Aorta (tissue), 5 donors: ENCODE measurements around the gene KIF18A. TPM values are rescaled to one million over a fixed set of nuclear protein-coding genes. Genes with fewer than 3 reads are reported as not detected.

ENCODE experiments used
- ATAC-seq: fragments of 200-7000 bp; cut with Tn5 transposase; one replicate; pipeline ENCODE4 v1.9.1; 2022; ENCODE audit warnings: moderate library complexity; ENCODE audit not compliant: low FRiP score
- DNase-seq, 2 donors: peaks; one replicate each; pipeline ENCODE4 v3.0.0-alpha.2; 2020
- H3K27ac ChIP-seq, 2 donors: one replicate each; pipeline ENCODE4 v1.5.1; 2013; ENCODE audit warnings: low read length in 2 of 2, mild to moderate bottlenecking in 2 of 2, moderate library complexity in 2 of 2, control low read depth in 1 of 2, inconsistent platforms in 1 of 2, low read depth in 1 of 2
- H3K27me3 ChIP-seq, 2 donors: one replicate each; pipeline ENCODE4 v1.6.1; 2013; ENCODE audit warnings: control low read depth in 1 of 2, low read length in 1 of 2, mild to moderate bottlenecking in 1 of 2, moderate library complexity in 1 of 2; ENCODE audit not compliant: insufficient read depth in 2 of 2, control insufficient read depth in 1 of 2
- H3K36me3 ChIP-seq, 2 donors: one replicate each; pipeline ENCODE4 v1.6.1; 2013; ENCODE audit warnings: control low read depth in 1 of 2, low read length in 1 of 2, mild to moderate bottlenecking in 1 of 2; ENCODE audit not compliant: insufficient read depth in 2 of 2, control insufficient read depth in 1 of 2
- H3K4me1 ChIP-seq, 2 donors: one replicate each; pipeline ENCODE4 v1.6.1; 2013; ENCODE audit warnings: low read length in 2 of 2, control low read depth in 1 of 2, mild to moderate bottlenecking in 1 of 2, moderate library complexity in 1 of 2; ENCODE audit not compliant: insufficient read depth in 2 of 2, control insufficient read depth in 1 of 2
- H3K4me3 ChIP-seq, 2 donors: one replicate each; pipeline ENCODE4 v1.5.1; 2013; ENCODE audit warnings: low read length in 2 of 2, control low read depth in 1 of 2, mild to moderate bottlenecking in 1 of 2
- H3K9me3 ChIP-seq: one replicate; pipeline ENCODE4 v1.6.1; 2013; ENCODE audit warnings: mild to moderate bottlenecking, low read length; ENCODE audit not compliant: control insufficient read depth
- WGBS, 2 donors: extraction: QIAGEN DNeasy Blood & Tissue Kit; methylation state at CpG; one replicate each; pipeline ENCODE4 v1.1.7; 2013; 5-methylcytosine and 5-hydroxymethylcytosine counted together
- intact Hi-C, 2 donors: fragments of 100-400 bp; cut with DNase I; formaldehyde crosslinking; loops; one replicate each; pipeline versions ENCODE4 v1.14.2 to v1.15.0; 2022
- polyA plus RNA-seq, 2 donors: library from polyadenylated mRNA; stranded (reverse); fragments of 200-250 nt; gene quantifications; one replicate each; pipeline ENCODE4 v1.2.3, GENCODE V29; 2013
- total RNA-seq, 2 donors: library from RNA; stranded (reverse); fragmentation: NEBNext Ultra II Directional; extraction: Animal tissue kit (Norgen Biotek cat#: 25700); gene quantifications; one replicate each; pipeline ENCODE4 v1.2.1, GENCODE V29; 2021
- donor health status: healthy with polysubstance abuse.
- donor health status: Bipolar disorder and iron deficiency.
- donor health status: DM: no; HTN: no; CAD: no.
- donor health status: DM: no; HTN: no; CAD: no.
- donor health status: DM: yes; HTN: yes; CAD: no.

Gene KIF18A
- total and polyA plus RNA-seq, 4 donors = 0.05 to 1.0 (median 0.74) TPM

DNA sequence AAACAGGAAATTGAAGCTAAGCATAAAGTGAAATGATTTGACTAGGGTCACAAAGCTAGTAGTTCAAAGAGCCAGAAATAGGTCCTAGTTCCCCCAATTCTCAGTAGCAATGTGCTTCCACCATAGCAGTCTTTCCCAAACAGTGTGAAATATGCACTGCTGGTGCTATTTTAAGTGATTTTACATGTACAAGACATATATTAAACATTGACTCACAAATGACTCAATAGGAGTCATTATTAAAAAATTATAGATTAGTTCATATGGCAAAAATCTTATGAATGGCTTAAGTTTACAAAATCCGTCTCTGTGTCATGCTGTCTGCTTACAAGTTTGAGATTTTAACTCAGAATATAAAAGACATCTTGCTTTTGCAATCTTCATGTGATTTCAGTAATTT, 21.4 kb downstream of the KIF18A start:
- Histone ChIP-seq H3K4me1 (no peaks in the 10 kb centered on the region), H3K4me3 (no peak overlapping the region), H3K36me3 (no peaks in the 10 kb centered on the region), H3K9me3 (no peaks in the 10 kb centered on the region), H3K27me3 (no peaks in the 10 kb centered on the region), H3K27ac (no peak overlapping the region)
- DNase-seq = no peak
- intact Hi-C loops = no loop called here
- 63 to 67% methylated on average over 1 of the region's 1 CpG for WGBS, 2 donors
- no peak for ATAC-seq

- Histone ChIP-seq H3K4me1 (no peaks in the 10 kb centered on the region), H3K27ac (no peak overlapping the region), H3K4me3 (no peak overlapping the region), H3K9me3 (no peaks in the 10 kb centered on the region), H3K36me3 (no peaks in the 10 kb centered on the region), H3K27me3 (no peaks in the 10 kb centered on the region)
- DNase-seq (no peak), ATAC-seq (no peak)
- WGBS, 2 donors = 100% methylated on average over 1 of the region's 1 CpG
- intact Hi-C loops = no loop called here
Observed at GRCh38 chr11:28083118-28083517, 24.8 kb downstream of the KIF18A start.

- 85 to 94% methylated on average over 3 of the region's 3 CpGs for WGBS, 2 donors
- intact Hi-C loops = no loop called here
- no peaks in the 10 kb centered on the region for H3K36me3 ChIP-seq
- H3K27me3 ChIP-seq = no peaks in the 10 kb centered on the region
- DNase-seq (no peak), ATAC-seq (no peak)
- no peak overlapping the region for H3K4me3 ChIP-seq
- H3K4me1 ChIP-seq = no peaks in the 10 kb centered on the region
- H3K27ac ChIP-seq = no peak overlapping the region
- no peaks in the 10 kb centered on the region for H3K9me3 ChIP-seq
Observed at GRCh38 chr11:28077521-28077920, 30.4 kb downstream of the KIF18A start.

DNA sequence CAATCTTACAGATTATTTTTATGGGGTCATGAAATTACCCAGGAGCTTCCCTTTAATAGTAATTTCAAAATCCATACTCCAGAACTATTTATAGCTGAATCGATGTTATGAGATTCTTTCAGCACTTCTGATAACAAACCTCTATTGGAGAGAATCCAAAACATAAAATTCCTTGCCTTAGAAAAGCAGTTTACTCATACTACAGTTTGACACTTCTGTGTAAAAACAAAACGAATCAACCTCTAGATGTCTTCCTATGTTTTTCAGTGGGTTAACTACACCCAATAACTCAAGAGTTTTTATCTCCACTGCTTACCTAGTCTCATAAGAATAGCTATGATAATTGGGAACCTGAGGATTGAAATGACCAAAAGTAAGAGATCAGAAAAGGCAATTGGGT, 35.6 kb downstream of the KIF18A start:
- no peaks in the 10 kb centered on the region for H3K27me3 ChIP-seq
- WGBS, 2 donors = 10 to 12% methylated on average over 2 of the region's 2 CpGs
- H3K36me3 ChIP-seq = no peaks in the 10 kb centered on the region
- DNase-seq = no peak
- H3K4me1 ChIP-seq = no peaks in the 10 kb centered on the region
- ATAC-seq = no peak
- intact Hi-C loops = no loop called here
- no peak overlapping the region for H3K4me3 ChIP-seq
- no peaks in the 10 kb centered on the region for H3K9me3 ChIP-seq
- no peak overlapping the region for H3K27ac ChIP-seq

- H3K4me1 ChIP-seq = no peaks in the 10 kb centered on the region
- no peaks in the 10 kb centered on the region for H3K9me3 ChIP-seq
- H3K27ac ChIP-seq = no peak overlapping the region
- 97 to 100% methylated on average over 1 of the region's 1 CpG for WGBS, 2 donors
- H3K36me3 ChIP-seq = no peaks in the 10 kb centered on the region
- ATAC-seq = no peak
- no peak for DNase-seq
- no peaks in the 10 kb centered on the region for H3K27me3 ChIP-seq
- intact Hi-C loops = no loop called here
- H3K4me3 ChIP-seq = no peak overlapping the region
Observed at GRCh38 chr11:28071305-28071704, 36.7 kb downstream of the KIF18A start.

- no peak overlapping the region for H3K4me3 ChIP-seq
- H3K27me3 ChIP-seq = no peaks in the 10 kb centered on the region
- H3K4me1 ChIP-seq = no peaks in the 10 kb centered on the region
- no peaks in the 10 kb centered on the region for H3K36me3 ChIP-seq
- DNase-seq (no peak), ATAC-seq (no peak)
- intact Hi-C loops = no loop called here
- H3K9me3 ChIP-seq = no peaks in the 10 kb centered on the region
- no peak overlapping the region for H3K27ac ChIP-seq
Observed at GRCh38 chr11:28058333-28058732, 49.6 kb downstream of the KIF18A start.

DNA sequence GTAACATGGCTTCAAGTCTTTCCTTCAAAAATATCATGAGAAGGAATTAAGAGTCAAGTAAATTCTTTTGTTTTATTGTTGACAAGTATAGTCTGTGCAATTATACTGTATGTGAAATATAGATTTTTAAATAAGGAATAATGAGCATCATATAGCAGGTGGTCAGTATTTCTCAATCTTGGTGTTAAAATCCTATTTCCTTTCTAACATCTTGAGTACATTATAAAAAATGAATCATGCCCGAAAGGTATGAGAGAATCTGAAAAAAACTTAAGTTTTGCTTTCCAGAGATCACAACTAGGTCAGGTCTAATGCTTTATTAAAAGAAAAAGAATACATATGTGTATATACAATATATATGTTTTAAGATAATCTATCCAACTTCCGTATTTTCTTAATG, 53.1 kb downstream of the KIF18A start:
- H3K4me3 ChIP-seq = no peak overlapping the region
- no peaks in the 10 kb centered on the region for H3K27me3 ChIP-seq
- intact Hi-C loops = no loop called here
- no peaks in the 10 kb centered on the region for H3K9me3 ChIP-seq
- no peak overlapping the region for H3K27ac ChIP-seq
- no peaks in the 10 kb centered on the region for H3K36me3 ChIP-seq
- ATAC-seq (no peak), DNase-seq (no peak)
- H3K4me1 ChIP-seq = no peaks in the 10 kb centered on the region
- 95 to 96% methylated on average over 2 of the region's 2 CpGs for WGBS, 2 donors

DNA sequence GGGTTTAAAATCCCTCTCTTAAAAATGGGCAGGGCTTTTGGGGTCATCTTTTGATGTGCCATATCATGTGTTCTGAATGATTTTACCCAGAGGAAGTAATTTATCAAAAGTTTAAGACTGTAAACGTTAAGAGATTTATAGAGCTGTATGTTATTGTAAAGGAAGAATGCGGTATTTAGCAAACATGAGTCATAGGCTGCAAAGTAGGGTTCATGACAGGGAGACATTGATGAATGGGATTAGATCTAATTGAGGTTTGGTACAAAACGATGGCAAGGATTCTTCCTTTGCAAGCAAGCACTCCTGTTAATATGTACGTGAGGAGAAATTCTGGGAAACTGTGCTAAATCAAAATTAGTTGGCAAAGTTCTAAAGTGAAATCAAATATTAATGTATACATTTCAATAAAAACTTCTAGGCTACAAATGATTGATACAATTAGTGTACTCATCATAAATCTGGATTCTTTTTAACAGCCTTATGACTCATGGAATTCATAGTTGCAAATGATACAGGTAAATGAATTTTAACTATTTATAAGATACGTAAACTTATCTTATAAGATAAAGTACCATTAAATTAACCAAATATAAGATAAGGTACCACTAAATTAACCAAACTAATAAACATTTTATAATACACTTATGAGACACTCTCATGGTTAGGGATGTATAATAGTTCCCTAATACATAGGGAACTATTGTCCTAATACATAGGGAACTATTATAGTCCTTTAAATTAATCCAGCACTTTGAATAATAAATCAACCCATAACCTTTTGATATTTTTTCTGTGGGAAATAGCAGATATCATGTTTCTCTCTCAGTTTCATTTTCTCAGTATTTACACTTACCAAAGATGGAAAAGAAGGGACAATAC, 58.4 kb downstream of the KIF18A start:
- Histone ChIP-seq H3K9me3 (no peaks in the 10 kb centered on the region), H3K4me1 (no peaks in the 10 kb centered on the region), H3K36me3 (no peaks in the 10 kb centered on the region), H3K27ac (no peak overlapping the region), H3K27me3 (no peaks in the 10 kb centered on the region), H3K4me3 (no peak overlapping the region)
- WGBS, 2 donors = 57 to 58% methylated on average over 5 of the region's 5 CpGs
- DNase-seq (no peak), ATAC-seq (no peak)
- intact Hi-C loops = no loop called here

DNA sequence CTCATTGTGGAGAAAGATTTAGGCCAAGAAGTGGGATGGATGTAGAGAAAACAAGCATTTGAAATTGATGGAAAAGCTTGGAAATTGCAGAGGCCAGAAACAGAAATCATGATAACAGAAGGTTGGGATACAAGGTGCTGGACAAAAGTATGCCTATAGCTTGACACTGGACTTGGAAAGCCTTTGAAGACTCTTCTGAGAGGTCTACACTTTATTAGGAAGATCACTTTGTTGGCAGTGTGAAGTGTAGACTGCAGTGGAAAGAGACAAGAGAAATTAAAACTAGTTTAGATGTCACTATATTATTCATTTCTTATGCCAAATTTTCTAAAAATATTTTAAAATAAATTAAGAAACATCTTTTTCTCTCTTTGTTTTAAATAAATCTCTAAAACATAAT, 59.1 kb downstream of the KIF18A start:
- intact Hi-C loops = no loop called here
- no peak overlapping the region for H3K4me3 ChIP-seq
- DNase-seq = no peak
- no peak for ATAC-seq
- H3K27ac ChIP-seq = no peak overlapping the region
- no peaks in the 10 kb centered on the region for H3K9me3 ChIP-seq
- H3K27me3 ChIP-seq = no peaks in the 10 kb centered on the region
- H3K4me1 ChIP-seq = no peaks in the 10 kb centered on the region
- no peaks in the 10 kb centered on the region for H3K36me3 ChIP-seq
